Midbrain (tissue), 1 donor: Measurements from ENCODE around the gene CAVIN3.

Experiments
- DNase-seq: peaks from one replicate; lab custom pipeline; 2025; lab: John Stamatoyannopoulos, UW

CAVIN3 gene

DNA sequence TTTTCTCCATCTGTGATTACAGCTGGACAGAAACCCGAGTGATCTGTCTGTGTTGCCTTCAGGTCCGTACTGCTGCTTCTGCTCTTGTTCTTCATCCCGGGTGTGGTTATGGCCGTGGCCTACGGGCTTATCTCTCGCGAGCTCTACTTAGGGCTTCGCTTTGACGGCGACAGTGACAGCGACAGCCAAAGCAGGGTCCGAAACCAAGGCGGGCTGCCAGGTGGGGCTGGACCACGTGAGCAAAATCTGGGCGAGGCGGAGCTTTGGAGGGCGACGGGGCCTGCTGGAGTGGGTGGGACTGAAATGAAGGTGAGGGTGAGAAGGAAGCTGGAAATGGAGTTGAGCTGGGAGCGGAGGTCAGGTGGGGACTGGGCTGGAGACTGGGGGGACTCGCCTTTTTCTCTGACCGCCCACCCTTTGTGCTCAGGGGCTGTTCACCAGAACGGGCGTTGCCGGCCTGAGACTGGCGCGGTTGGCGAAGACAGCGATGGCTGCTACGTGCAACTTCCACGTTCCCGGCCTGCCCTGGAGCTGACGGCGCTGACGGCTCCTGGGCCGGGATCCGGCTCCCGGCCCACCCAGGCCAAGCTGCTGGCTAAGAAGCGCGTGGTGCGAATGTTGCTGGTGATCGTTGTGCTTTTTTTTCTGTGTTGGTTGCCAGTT lies 49.6 kb downstream of the CAVIN3 start:
- no peak for DNase-seq

DNA sequence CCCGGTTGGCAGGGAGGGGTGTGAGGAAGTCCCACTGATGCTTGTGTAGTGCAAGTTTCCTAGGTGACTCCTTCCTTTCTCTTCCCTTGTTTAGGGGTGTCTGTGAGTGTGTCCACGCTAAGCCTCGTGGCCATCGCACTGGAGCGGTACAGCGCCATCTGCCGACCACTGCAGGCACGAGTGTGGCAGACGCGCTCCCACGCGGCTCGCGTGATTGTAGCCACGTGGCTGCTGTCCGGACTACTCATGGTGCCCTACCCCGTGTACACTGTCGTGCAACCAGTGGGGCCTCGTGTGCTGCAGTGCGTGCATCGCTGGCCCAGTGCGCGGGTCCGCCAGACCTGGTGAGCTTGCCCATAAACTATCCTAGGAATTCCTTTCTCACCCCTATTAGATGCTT lies 50.3 kb downstream of the CAVIN3 start:
- DNase-seq, result no peak
